Astrocyte (in vitro differentiated cells and primary cell): Measurements from ENCODE around the gene RPP30. TPM values are rescaled to one million over a fixed set of nuclear protein-coding genes. Genes with fewer than 3 reads are reported as not detected.

ENCODE experiments used
- DNase-seq: peaks from one replicate; pipeline ENCODE4 v3.0.0-alpha.2; 2010; ENCODE audit warnings: low read depth
- FAIRE-seq: peaks from 2 replicates; lab custom pipeline; 2011; peaks lifted over from hg19 to GRCh38; lab: Jason Lieb, UNC
- H2AFZ ChIP-seq: 2 replicates; pipeline ENCODE4 v1.6.0; 2012; ENCODE audit warnings: low read depth, low read length, inconsistent platforms
- H3K27ac ChIP-seq: 2 replicates; pipeline ENCODE4 v1.5.1; 2011; ENCODE audit warnings: low read depth, low read length, inconsistent platforms
- H3K27me3 ChIP-seq: 2 replicates; pipeline ENCODE4 v1.6.0; 2011; ENCODE audit warnings: low read length, inconsistent platforms; ENCODE audit not compliant: insufficient read depth
- H3K36me3 ChIP-seq: 2 replicates; pipeline ENCODE4 v1.5.1; 2011; ENCODE audit warnings: low read length, inconsistent platforms; ENCODE audit not compliant: insufficient read depth
- H3K4me1 ChIP-seq: 2 replicates; pipeline ENCODE4 v1.5.1; 2011; ENCODE audit warnings: low read length, inconsistent platforms; ENCODE audit not compliant: insufficient read depth
- H3K4me2 ChIP-seq: 2 replicates; pipeline ENCODE4 v1.6.0; 2012; ENCODE audit warnings: low read length, inconsistent platforms
- H3K4me3 ChIP-seq: 2 replicates; pipeline ENCODE4 v1.5.1; 2011; ENCODE audit warnings: low read depth, mild to moderate bottlenecking, low read length, inconsistent platforms; ENCODE audit not compliant: insufficient read depth
- H3K79me2 ChIP-seq: 2 replicates; pipeline ENCODE4 v1.6.0; 2012; ENCODE audit warnings: mild to moderate bottlenecking, low read length, inconsistent platforms; ENCODE audit not compliant: insufficient read depth
- H3K9ac ChIP-seq: 2 replicates; pipeline ENCODE4 v1.6.0; 2012; ENCODE audit warnings: mild to moderate bottlenecking, low read length, inconsistent platforms
- H3K9me3 ChIP-seq: 2 replicates; pipeline ENCODE4 v1.5.1; 2012; ENCODE audit warnings: low read depth, mild to moderate bottlenecking, low read length, inconsistent platforms; ENCODE audit not compliant: insufficient read depth
- H4K20me1 ChIP-seq: 2 replicates; pipeline ENCODE4 v1.6.0; 2012; ENCODE audit warnings: low read length, inconsistent platforms; ENCODE audit not compliant: insufficient read depth
- H3K27ac Mint-ChIP-seq: one replicate; pipeline ENCODE4 v1.8.0; 2021; ENCODE audit warnings: mild to moderate bottlenecking, mixed read lengths; ENCODE audit not compliant: unreplicated experiment
- H3K27me3 Mint-ChIP-seq: one replicate; pipeline ENCODE4 v1.8.0; 2021; ENCODE audit warnings: low read depth, mixed read lengths; ENCODE audit not compliant: unreplicated experiment
- H3K36me3 Mint-ChIP-seq: one replicate; pipeline ENCODE4 v1.8.0; 2021; ENCODE audit warnings: low read depth, mixed read lengths; ENCODE audit not compliant: unreplicated experiment
- H3K4me1 Mint-ChIP-seq: one replicate; pipeline ENCODE4 v1.8.0; 2021; ENCODE audit warnings: low read depth, mixed read lengths; ENCODE audit not compliant: unreplicated experiment
- H3K4me3 Mint-ChIP-seq: one replicate; pipeline ENCODE4 v1.8.0; 2021; ENCODE audit warnings: mild to moderate bottlenecking, moderate library complexity, mixed read lengths; ENCODE audit not compliant: unreplicated experiment
- H3K9me3 Mint-ChIP-seq: one replicate; pipeline ENCODE4 v1.8.0; 2021; ENCODE audit warnings: mild to moderate bottlenecking, mixed read lengths; ENCODE audit not compliant: unreplicated experiment
- CTCF ChIP-seq: IDR thresholded peaks from 2 replicates; pipeline ENCODE4 v1.5.1; 2011; ENCODE audit warnings: low read depth, mild to moderate bottlenecking, inconsistent platforms, low read length, moderate library complexity; ENCODE audit not compliant: insufficient read depth
- EZH2 ChIP-seq: IDR thresholded peaks from 2 replicates; pipeline ENCODE4 v1.6.1; 2012; ENCODE audit warnings: mild to moderate bottlenecking, low read length, inconsistent platforms; ENCODE audit not compliant: insufficient read depth
- total RNA-seq: library from RNA; stranded (reverse); gene quantifications from 2 replicates; pipeline ENCODE4 v1.2.1, GENCODE V29; 2021

The RPP30 gene
- total RNA-seq, 1 donor from 2014 or later: 32.0 TPM

GRCh38 chr10:90885176-90885575 lies 13.4 kb downstream of the RPP30 start:
- Histone ChIP-seq H3K36me3 (peaks cover 13% of the 10 kb centered on the region), H3K4me1 (peaks cover 8% of the 10 kb centered on the region), H3K4me2 (no peak overlapping the region), H3K27ac (peak overlapping the region; percentile 1), H3K9me3 (no peaks in the 10 kb centered on the region), H2AFZ (no peak overlapping the region), H4K20me1 (no peaks in the 10 kb centered on the region), H3K79me2 (no peaks in the 10 kb centered on the region), H3K4me3 (no peak overlapping the region), H3K27me3 (no peaks in the 10 kb centered on the region), H3K9ac (no peak overlapping the region)
- no peak for TF ChIP-seq CTCF
- TF ChIP-seq EZH2: no peak
- Mint-ChIP-seq H3K4me1 (no peaks in the 10 kb centered on the region), H3K4me3 (no peak overlapping the region), H3K36me3 (peaks cover 8% of the 10 kb centered on the region), H3K9me3 (no peaks in the 10 kb centered on the region), H3K27ac (no peak overlapping the region), H3K27me3 (no peaks in the 10 kb centered on the region)
- FAIRE-seq (peak; percentile 82), DNase-seq (peak; percentile 87)

GRCh38 chr10:90887555-90887954 lies 15.8 kb downstream of the RPP30 start:
- DNase-seq: no peak

More at GRCh38 chr10:90887555-90887954, 15.8 kb downstream of the RPP30 start:
- Mint-ChIP-seq H3K27me3 (no peaks in the 10 kb centered on the region), H3K9me3 (no peaks in the 10 kb centered on the region), H3K4me1 (no peaks in the 10 kb centered on the region), H3K36me3 (peaks cover 8% of the 10 kb centered on the region), H3K4me3 (no peak overlapping the region), H3K27ac (no peak overlapping the region)
- peaks cover 15% of the 10 kb centered on the region for H3K36me3 ChIP-seq
- peaks cover 8% of the 10 kb centered on the region for H3K4me1 ChIP-seq
- H3K9me3 ChIP-seq: no peaks in the 10 kb centered on the region
- no peak overlapping the region for H3K27ac ChIP-seq
- peak; percentile 5 for FAIRE-seq
- TF ChIP-seq EZH2 (no peak), CTCF (no peak)
- H3K9ac ChIP-seq: no peak overlapping the region
- no peak overlapping the region for H2AFZ ChIP-seq
- no peak overlapping the region for H3K4me2 ChIP-seq
- H4K20me1 ChIP-seq: no peaks in the 10 kb centered on the region
- H3K4me3 ChIP-seq: no peak overlapping the region
- no peaks in the 10 kb centered on the region for H3K27me3 ChIP-seq
- H3K79me2 ChIP-seq: no peaks in the 10 kb centered on the region
